HepG2 (cell line): ENCODE data around the gene HYPK. TPM values are rescaled to one million over a fixed set of nuclear protein-coding genes. Genes with fewer than 3 reads are reported as not detected.
A peak's percentile ranks its signal among the peaks of the same experiment; 100 is the strongest.

Experiments
- CSRNP1 ChIP-seq: sonication (generic); formaldehyde crosslinking; IDR thresholded peaks from 2 replicates; pipeline ENCODE4 v1.8.1; 2023; ENCODE audit warnings: mild to moderate bottlenecking, missing genetic modification reagents
- KDM5A ChIP-seq: fragments of 200-600 bp; sonication (generic); IDR thresholded peaks from 2 replicates; pipeline ENCODE4 v1.7.0; 2018; ENCODE audit warnings: antibody characterized with exemption, mild to moderate bottlenecking, low read length, borderline replicate concordance
- KLF11 ChIP-seq: IDR thresholded peaks from 2 replicates; pipeline ENCODE4 v1.6.1; 2016; ENCODE audit warnings: missing compliant biosample characterization
- MYC ChIP-seq: sonication (generic); formaldehyde crosslinking; IDR thresholded peaks from 2 replicates; pipeline ENCODE4 v1.9.0; 2021; ENCODE audit warnings: missing genetic modification reagents, borderline replicate concordance
- NFYB ChIP-seq: sonication (generic); formaldehyde crosslinking; IDR thresholded peaks from 2 replicates; pipeline ENCODE4 v1.4.0; 2020; ENCODE audit warnings: missing genetic modification reagents
- PATZ1 ChIP-seq: sonication (generic); formaldehyde crosslinking; IDR thresholded peaks from 2 replicates; pipeline ENCODE4 v1.4.0; 2020; ENCODE audit warnings: missing genetic modification reagents
- PHF8 ChIP-seq: sonication (generic); formaldehyde crosslinking; IDR thresholded peaks from 2 replicates; pipeline ENCODE4 v1.5.0; 2020; ENCODE audit warnings: missing genetic modification reagents
- PPARG ChIP-seq: conservative IDR thresholded peaks from 2 replicates; pipeline ENCODE4 v1.6.1; 2016; ENCODE audit warnings: missing biosample characterization, missing genetic modification reagents
- SIN3A ChIP-seq: IDR thresholded peaks from 2 replicates; pipeline ENCODE4 v1.6.1; 2011; ENCODE audit warnings: low read depth, mild to moderate bottlenecking, control low read depth, low read length, borderline replicate concordance
- SP5 ChIP-seq: IDR thresholded peaks from 2 replicates; pipeline ENCODE4 v1.6.1; 2016; ENCODE audit warnings: low read depth, borderline replicate concordance
- ZFP90 ChIP-seq: sonication (generic); formaldehyde crosslinking; IDR thresholded peaks from 2 replicates; pipeline ENCODE4 v1.8.0; 2022; ENCODE audit warnings: missing genetic modification reagents, mild to moderate bottlenecking, inconsistent platforms, borderline replicate concordance
- ZMAT3 ChIP-seq: sonication (generic); formaldehyde crosslinking; conservative IDR thresholded peaks from 2 replicates; pipeline ENCODE4 v1.7.0; 2021; ENCODE audit warnings: missing genetic modification reagents
- ZMYM4 ChIP-seq: sonication (generic); formaldehyde crosslinking; IDR thresholded peaks from 2 replicates; pipeline ENCODE4 v1.8.1; 2023; ENCODE audit warnings: mild to moderate bottlenecking, missing genetic modification reagents
- ZNF556 ChIP-seq: sonication (generic); formaldehyde crosslinking; IDR thresholded peaks from 2 replicates; pipeline ENCODE4 v1.4.0; 2020; ENCODE audit warnings: mild to moderate bottlenecking, missing genetic modification reagents, borderline replicate concordance
- ZNF572 ChIP-seq: sonication (generic); formaldehyde crosslinking; IDR thresholded peaks from 2 replicates; pipeline ENCODE4 v1.5.1; 2020; ENCODE audit warnings: mild to moderate bottlenecking, missing genetic modification reagents
- ZNF580 ChIP-seq: IDR thresholded peaks from 2 replicates; pipeline ENCODE4 v1.6.1; 2016; ENCODE audit warnings: low read depth, borderline replicate concordance
- ZNF598 ChIP-seq: sonication (generic); formaldehyde crosslinking; IDR thresholded peaks from 2 replicates; pipeline ENCODE4 v1.5.1; 2020; ENCODE audit warnings: mild to moderate bottlenecking, missing genetic modification reagents, borderline replicate concordance
- ZSCAN20 ChIP-seq: sonication (generic); formaldehyde crosslinking; IDR thresholded peaks from 2 replicates; pipeline ENCODE4 v1.4.0; 2020; ENCODE audit warnings: missing genetic modification reagents, mild to moderate bottlenecking, borderline replicate concordance
- ZSCAN25 ChIP-seq: sonication (generic); formaldehyde crosslinking; IDR thresholded peaks from 2 replicates; pipeline ENCODE4 v1.8.0; 2022; ENCODE audit warnings: mild to moderate bottlenecking, missing genetic modification reagents
- polyA plus RNA-seq, 8 experiments: library from polyadenylated mRNA; depleted of rRNA in 3 of 8; stranded (reverse) in 7 of 8; unstranded in 1 of 8; fragments of >200 nt; fragmentation: Illumina TruSeq in 4 of 8; extraction: Trizol in 4 of 8; gene quantifications; 2 replicates each; pipeline versions ENCODE4 v1.2.1 to v1.2.3, GENCODE V29; 2011 to 2016; ENCODE audit warnings: low read depth in 4 of 8, missing spikeins in 1 of 8, mixed read lengths in 1 of 8; ENCODE audit not compliant: insufficient read depth in 1 of 8
- total RNA-seq, 5 experiments: library from RNA; depleted of rRNA; stranded (reverse); fragments of >200 nt; fragmentation: Illumina TruSeq; extraction: Trizol; gene quantifications; 2 replicates each; pipeline ENCODE4 v1.2.3, GENCODE V29; 2016; ENCODE audit warnings: low read depth in 1 of 5
- TF ChIP-seq, protein P1 (sequence below): IDR thresholded peaks from 2 replicates; pipeline ENCODE4 v1.6.1; 2016; ENCODE audit warnings: low read depth
- TF ChIP-seq, protein P2 (sequence below): sonication (generic); formaldehyde crosslinking; IDR thresholded peaks from 2 replicates; pipeline ENCODE4 v1.5.0; 2020; ENCODE audit warnings: missing genetic modification reagents
- TF ChIP-seq, protein P3 (sequence below): sonication (generic); formaldehyde crosslinking; IDR thresholded peaks from 2 replicates; pipeline ENCODE4 v1.5.1; 2020; ENCODE audit warnings: missing genetic modification reagents, mild to moderate bottlenecking, borderline replicate concordance

HYPK gene
- total and polyA plus RNA-seq, 2 of the 13 experiments (the other 11 are each of a cell fraction or from before 2014, with no cell fraction given), result 13.5 to 16.5 TPM

GRCh38 chr15:43791993-43792760 lies 8.2 kb upstream of the HYPK start, which contains the start of gene SERF2 (continued):
- TF ChIP-seq, protein P1, sequence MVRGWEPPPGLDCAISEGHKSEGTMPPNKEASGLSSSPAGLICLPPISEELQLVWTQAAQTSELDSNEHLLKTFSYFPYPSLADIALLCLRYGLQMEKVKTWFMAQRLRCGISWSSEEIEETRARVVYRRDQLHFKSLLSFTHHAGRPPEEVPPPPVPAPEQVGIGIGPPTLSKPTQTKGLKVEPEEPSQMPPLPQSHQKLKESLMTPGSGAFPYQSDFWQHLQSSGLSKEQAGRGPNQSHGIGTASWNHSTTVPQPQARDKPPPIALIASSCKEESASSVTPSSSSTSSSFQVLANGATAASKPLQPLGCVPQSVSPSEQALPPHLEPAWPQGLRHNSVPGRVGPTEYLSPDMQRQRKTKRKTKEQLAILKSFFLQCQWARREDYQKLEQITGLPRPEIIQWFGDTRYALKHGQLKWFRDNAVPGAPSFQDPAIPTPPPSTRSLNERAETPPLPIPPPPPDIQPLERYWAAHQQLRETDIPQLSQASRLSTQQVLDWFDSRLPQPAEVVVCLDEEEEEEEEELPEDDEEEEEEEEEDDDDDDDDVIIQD (CRISPR knock-in tag), result peak; percentile 74
- TF ChIP-seq, protein P2, sequence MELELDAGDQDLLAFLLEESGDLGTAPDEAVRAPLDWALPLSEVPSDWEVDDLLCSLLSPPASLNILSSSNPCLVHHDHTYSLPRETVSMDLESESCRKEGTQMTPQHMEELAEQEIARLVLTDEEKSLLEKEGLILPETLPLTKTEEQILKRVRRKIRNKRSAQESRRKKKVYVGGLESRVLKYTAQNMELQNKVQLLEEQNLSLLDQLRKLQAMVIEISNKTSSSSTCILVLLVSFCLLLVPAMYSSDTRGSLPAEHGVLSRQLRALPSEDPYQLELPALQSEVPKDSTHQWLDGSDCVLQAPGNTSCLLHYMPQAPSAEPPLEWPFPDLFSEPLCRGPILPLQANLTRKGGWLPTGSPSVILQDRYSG (CRISPR knock-in tag), result no peak
- peak; percentile 73; the same call in 1 of the 2 replicates for TF ChIP-seq KDM5A
- peak; percentile 23; the same call in 1 of the 2 replicates for TF ChIP-seq ZNF580 (CRISPR knock-in tag)
- TF ChIP-seq CSRNP1 (CRISPR knock-in tag), result peak; percentile 48
- TF ChIP-seq KLF11, result peak; percentile 52; the same call in 1 of the 2 replicates
- TF ChIP-seq NFYB (CRISPR knock-in tag), result peak; percentile 82
- no peak for TF ChIP-seq ZSCAN20 (CRISPR knock-in tag)
- TF ChIP-seq ZMAT3 (CRISPR knock-in tag), result peak; percentile 63; the same call in 1 of the 2 replicates
- peak; percentile 81; the same call in 1 of the 2 replicates for TF ChIP-seq SIN3A
- peak; percentile 89 for TF ChIP-seq MYC
- TF ChIP-seq SP5, result peak; percentile 55; the same call in 1 of the 2 replicates
- TF ChIP-seq PPARG (CRISPR knock-in tag), result 0 out of 2 replicates have a peak, but pooled peaks have one; percentile 34
- TF ChIP-seq ZNF556 (CRISPR knock-in tag), result no peak
- peak; percentile 71 for TF ChIP-seq ZMYM4 (CRISPR knock-in tag)
- peak; percentile 23; the same call in 1 of the 2 replicates for TF ChIP-seq ZNF598 (CRISPR knock-in tag)
- TF ChIP-seq ZSCAN25, result peak; percentile 90; the same call in 1 of the 2 replicates
- peak; percentile 88 for TF ChIP-seq PHF8 (CRISPR knock-in tag)
- peak; percentile 61; the same call in 1 of the 2 replicates for TF ChIP-seq PATZ1 (CRISPR knock-in tag)
- TF ChIP-seq ZNF572 (CRISPR knock-in tag), result 0 out of 2 replicates have a peak, but pooled peaks have one; percentile 58
- TF ChIP-seq ZFP90 (CRISPR knock-in tag), result peak; percentile 10
- TF ChIP-seq, protein P3, sequence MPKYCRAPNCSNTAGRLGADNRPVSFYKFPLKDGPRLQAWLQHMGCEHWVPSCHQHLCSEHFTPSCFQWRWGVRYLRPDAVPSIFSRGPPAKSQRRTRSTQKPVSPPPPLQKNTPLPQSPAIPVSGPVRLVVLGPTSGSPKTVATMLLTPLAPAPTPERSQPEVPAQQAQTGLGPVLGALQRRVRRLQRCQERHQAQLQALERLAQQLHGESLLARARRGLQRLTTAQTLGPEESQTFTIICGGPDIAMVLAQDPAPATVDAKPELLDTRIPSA, result no peak
